GM12872 (cell line): Measurements from ENCODE around the gene ATRIP.

Experiments
- TF ChIP-seq, protein P1 (sequence below): IDR thresholded peaks from 3 replicates; pipeline ENCODE4 v1.5.1; 2011; ENCODE audit warnings: low read depth, mild to moderate bottlenecking, low read length, moderate library complexity; ENCODE audit not compliant: insufficient read depth

ATRIP gene

GRCh38 chr3:48465531-48466378 lies 19.2 kb downstream of the ATRIP start:
- TF ChIP-seq, protein P1, sequence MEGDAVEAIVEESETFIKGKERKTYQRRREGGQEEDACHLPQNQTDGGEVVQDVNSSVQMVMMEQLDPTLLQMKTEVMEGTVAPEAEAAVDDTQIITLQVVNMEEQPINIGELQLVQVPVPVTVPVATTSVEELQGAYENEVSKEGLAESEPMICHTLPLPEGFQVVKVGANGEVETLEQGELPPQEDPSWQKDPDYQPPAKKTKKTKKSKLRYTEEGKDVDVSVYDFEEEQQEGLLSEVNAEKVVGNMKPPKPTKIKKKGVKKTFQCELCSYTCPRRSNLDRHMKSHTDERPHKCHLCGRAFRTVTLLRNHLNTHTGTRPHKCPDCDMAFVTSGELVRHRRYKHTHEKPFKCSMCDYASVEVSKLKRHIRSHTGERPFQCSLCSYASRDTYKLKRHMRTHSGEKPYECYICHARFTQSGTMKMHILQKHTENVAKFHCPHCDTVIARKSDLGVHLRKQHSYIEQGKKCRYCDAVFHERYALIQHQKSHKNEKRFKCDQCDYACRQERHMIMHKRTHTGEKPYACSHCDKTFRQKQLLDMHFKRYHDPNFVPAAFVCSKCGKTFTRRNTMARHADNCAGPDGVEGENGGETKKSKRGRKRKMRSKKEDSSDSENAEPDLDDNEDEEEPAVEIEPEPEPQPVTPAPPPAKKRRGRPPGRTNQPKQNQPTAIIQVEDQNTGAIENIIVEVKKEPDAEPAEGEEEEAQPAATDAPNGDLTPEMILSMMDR = peak; percentile 67

DNA sequence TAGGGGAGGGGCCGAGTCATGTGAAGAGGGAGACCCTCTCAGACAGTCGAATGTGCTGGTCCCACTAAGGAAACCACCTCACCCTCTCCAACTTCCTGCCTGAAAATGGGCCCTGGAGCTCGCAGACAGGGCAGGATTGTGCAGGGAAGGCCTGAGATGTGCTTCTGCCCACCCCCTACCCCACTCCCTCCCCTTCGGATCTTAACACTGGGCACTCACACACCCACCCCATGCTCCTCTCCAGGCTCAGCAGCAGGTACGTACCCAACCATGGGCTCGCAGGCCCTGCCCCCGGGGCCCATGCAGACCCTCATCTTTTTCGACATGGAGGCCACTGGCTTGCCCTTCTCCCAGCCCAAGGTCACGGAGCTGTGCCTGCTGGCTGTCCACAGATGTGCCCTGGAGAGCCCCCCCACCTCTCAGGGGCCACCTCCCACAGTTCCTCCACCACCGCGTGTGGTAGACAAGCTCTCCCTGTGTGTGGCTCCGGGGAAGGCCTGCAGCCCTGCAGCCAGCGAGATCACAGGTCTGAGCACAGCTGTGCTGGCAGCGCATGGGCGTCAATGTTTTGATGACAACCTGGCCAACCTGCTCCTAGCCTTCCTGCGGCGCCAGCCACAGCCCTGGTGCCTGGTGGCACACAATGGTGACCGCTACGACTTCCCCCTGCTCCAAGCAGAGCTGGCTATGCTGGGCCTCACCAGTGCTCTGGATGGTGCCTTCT lies 20.0 kb downstream of the ATRIP start:
- TF ChIP-seq, protein P1 = no peak

DNA sequence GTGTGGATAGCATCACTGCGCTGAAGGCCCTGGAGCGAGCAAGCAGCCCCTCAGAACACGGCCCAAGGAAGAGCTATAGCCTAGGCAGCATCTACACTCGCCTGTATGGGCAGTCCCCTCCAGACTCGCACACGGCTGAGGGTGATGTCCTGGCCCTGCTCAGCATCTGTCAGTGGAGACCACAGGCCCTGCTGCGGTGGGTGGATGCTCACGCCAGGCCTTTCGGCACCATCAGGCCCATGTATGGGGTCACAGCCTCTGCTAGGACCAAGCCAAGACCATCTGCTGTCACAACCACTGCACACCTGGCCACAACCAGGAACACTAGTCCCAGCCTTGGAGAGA lies 20.5 kb downstream of the ATRIP start:
- TF ChIP-seq, protein P1 = no peak

DNA sequence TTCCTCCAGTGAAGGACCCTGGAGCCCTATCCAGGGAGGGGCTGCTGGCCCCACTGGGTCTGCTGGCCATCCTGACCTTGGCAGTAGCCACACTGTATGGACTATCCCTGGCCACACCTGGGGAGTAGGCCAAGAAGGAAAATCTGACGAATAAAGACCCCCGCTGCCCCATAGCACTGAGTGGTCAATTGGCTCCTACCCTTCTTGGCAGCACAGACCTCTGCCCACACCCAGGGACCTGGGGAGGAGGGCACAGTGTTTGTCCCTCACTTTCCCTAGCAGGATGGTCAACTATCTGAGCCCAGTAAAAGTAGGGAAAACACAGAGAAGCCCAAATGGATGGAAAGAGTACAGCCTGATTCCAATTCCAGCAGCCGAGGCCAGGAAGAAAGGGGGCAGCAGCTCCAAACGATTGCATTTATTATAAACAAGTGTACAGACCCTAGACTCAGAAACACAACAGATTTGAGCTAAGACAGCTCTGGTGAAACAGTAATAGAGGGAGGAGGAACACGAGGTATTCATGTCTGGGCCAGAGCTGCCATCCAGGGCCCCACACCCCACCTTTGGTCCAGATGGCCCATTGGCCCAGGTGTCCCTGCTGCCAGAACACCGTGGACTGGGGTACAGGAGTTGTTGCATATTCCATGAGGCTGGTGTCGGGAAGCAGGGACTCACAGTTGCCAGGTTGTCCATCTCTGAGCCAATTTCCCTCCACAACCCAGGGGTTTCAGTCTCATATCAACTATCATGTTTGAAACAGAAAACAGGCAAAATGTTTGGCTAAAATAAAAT lies 21.1 kb downstream of the ATRIP start:
- TF ChIP-seq, protein P1 = no peak

DNA sequence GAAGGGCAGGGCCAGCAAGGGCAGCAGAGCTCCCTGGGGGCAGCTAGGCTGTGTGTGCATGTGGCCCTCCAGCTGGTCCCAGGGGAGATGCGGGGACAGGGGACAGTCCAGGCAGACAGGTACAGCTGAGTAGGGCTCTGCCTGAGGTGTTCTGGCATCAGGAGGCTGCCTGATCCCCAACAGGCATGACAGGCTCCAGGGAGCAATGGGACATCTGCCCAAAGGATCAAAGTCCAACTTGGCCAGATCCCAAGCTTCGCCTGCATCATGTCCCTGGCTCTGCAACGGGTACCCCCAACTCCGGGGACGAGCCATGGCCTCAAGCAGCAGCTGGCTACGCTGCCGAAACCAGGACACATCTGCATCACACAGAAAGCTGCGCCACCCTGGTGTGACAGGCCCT lies 21.8 kb downstream of the ATRIP start:
- TF ChIP-seq, protein P1 = no peak

GRCh38 chr3:48469046-48469915 lies 22.7 kb downstream of the ATRIP start:
- TF ChIP-seq, protein P1 = no peak
